Progenitor cell of endocrine pancreas (in vitro differentiated cells): Measurements from ENCODE around the gene TSKU. TPM values are rescaled to one million over a fixed set of nuclear protein-coding genes. Genes with fewer than 3 reads are reported as not detected.

Source experiments
- DNase-seq: peaks from one replicate; pipeline ENCODE4 v3.0.0; 2021; ENCODE audit warnings: low spot score; ENCODE audit not compliant: unreplicated experiment
- H3K27ac Mint-ChIP-seq: 2 replicates; pipeline ENCODE4 v1.8.0; 2021; ENCODE audit warnings: mild to moderate bottlenecking, moderate library complexity, mixed read lengths
- H3K27me3 Mint-ChIP-seq: 2 replicates; pipeline ENCODE4 v1.8.0; 2021; ENCODE audit warnings: mixed read lengths
- H3K36me3 Mint-ChIP-seq: 2 replicates; pipeline ENCODE4 v1.8.0; 2022; ENCODE audit warnings: mixed read lengths; ENCODE audit not compliant: insufficient read depth
- H3K4me1 Mint-ChIP-seq: 2 replicates; pipeline ENCODE4 v1.8.0; 2021; ENCODE audit warnings: low read depth, mixed read lengths
- H3K4me3 Mint-ChIP-seq: 2 replicates; pipeline ENCODE4 v1.8.0; 2021; ENCODE audit warnings: low read depth, mild to moderate bottlenecking, moderate library complexity, mixed read lengths
- H3K9me3 Mint-ChIP-seq: 2 replicates; pipeline ENCODE4 v1.8.0; 2021; ENCODE audit warnings: low read depth, mixed read lengths
- total RNA-seq: library from RNA; stranded (reverse); gene quantifications from 2 replicates; pipeline ENCODE4 v1.2.1, GENCODE V29; 2021
- TF ChIP-seq, protein P1 (sequence below): fragments of 200-600 bp; sonication (generic); IDR thresholded peaks from one replicate; pipeline ENCODE4 v1.5.0; 2021; ENCODE audit warnings: antibody characterized with exemption, mild to moderate bottlenecking; ENCODE audit not compliant: unreplicated experiment

TSKU gene
- total RNA-seq, 1 donor from 2014 or later, result 29.8 TPM

DNA sequence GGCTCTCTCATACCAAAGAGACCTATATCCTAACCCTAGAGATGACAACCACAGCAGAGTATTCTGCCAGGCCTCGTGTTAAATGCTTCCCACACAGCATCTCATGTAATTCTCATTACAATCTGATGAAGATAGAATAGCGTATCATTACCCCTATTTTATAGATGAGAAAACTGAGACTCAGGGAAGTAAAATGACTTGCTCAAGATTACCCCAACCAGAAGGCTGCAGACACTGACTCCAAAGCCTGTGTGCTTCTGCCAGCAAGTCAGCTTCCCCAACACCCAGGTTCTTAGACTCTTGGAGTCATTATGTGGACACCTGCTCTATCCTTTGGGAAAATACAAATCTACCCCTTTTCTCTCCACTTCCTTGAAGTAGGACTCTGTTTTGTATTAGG, 23.6 kb upstream of the TSKU start:
- TF ChIP-seq, protein P1, sequence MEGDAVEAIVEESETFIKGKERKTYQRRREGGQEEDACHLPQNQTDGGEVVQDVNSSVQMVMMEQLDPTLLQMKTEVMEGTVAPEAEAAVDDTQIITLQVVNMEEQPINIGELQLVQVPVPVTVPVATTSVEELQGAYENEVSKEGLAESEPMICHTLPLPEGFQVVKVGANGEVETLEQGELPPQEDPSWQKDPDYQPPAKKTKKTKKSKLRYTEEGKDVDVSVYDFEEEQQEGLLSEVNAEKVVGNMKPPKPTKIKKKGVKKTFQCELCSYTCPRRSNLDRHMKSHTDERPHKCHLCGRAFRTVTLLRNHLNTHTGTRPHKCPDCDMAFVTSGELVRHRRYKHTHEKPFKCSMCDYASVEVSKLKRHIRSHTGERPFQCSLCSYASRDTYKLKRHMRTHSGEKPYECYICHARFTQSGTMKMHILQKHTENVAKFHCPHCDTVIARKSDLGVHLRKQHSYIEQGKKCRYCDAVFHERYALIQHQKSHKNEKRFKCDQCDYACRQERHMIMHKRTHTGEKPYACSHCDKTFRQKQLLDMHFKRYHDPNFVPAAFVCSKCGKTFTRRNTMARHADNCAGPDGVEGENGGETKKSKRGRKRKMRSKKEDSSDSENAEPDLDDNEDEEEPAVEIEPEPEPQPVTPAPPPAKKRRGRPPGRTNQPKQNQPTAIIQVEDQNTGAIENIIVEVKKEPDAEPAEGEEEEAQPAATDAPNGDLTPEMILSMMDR, result no peak
- Mint-ChIP-seq H3K4me1 (peaks cover 4% of the 10 kb centered on the region), H3K4me3 (no peak overlapping the region)

DNA sequence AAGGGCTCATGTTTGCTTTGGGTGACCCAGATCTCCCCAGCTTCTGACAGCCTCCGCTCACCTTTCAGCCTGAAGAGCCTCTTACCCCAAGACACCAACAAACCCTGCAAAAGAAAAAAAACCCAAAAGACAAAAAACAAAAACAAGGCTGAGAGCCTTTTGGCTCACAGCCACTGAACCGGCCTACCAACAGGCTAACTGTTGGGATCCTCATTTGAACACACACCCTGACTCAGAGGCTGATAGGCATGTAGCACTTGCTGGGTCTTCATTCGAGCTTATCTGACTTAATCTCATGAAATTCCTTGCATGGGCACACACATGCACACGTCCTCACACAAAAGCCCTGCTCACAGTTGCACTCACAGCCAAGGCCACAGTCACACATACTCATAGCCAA, 22.9 kb upstream of the TSKU start:
- Mint-ChIP-seq H3K9me3 (no peaks in the 10 kb centered on the region), H3K27me3 (peaks cover 16% of the 10 kb centered on the region), H3K4me3 (no peak overlapping the region), H3K36me3 (no peaks in the 10 kb centered on the region), H3K4me1 (peaks cover 4% of the 10 kb centered on the region), H3K27ac (no peak overlapping the region)
- DNase-seq, result no peak
- TF ChIP-seq, protein P1, result no peak

More for the DNA sequence above, 23.6 kb upstream of the TSKU start:
- H3K9me3 Mint-ChIP-seq, result no peaks in the 10 kb centered on the region
- H3K36me3 Mint-ChIP-seq, result no peaks in the 10 kb centered on the region
- H3K27me3 Mint-ChIP-seq, result peaks cover 15% of the 10 kb centered on the region
- no peak for DNase-seq
- H3K27ac Mint-ChIP-seq, result no peak overlapping the region

DNA sequence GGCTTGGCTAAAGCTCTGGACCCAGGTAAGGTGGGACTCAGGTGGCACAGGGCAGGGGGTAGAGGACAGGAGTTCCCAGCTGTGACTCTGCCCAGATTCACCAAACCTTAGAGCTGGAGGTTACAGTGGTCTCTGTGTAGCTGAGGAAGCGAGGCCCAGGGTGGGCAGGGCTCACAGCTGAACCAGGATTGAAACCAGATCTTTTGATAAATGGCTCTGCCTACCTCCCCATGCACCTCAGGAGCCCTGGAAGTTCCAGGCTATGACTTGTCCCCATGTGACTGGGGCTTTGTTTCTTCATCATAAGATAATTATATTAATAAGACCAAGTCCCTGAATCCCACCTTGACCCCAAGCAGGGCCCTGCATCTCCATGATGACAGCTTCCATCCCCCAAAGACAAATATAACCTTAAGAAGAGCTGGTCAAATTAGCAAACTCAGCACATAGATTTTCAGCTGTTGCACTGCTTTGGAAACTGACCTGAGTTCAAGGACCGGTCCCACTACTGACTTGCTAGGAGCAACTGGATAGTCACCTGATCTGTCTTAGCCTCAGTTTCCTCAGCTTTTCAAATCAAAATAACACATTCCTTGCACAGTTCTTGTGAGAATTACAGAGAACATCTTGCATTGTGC, 21.3 kb upstream of the TSKU start:
- Mint-ChIP-seq H3K36me3 (no peaks in the 10 kb centered on the region), H3K27ac (no peak overlapping the region), H3K27me3 (peaks cover 24% of the 10 kb centered on the region), H3K4me3 (no peak overlapping the region), H3K4me1 (peaks cover 5% of the 10 kb centered on the region), H3K9me3 (no peaks in the 10 kb centered on the region)
- TF ChIP-seq, protein P1, result no peak
- DNase-seq, result no peak

DNA sequence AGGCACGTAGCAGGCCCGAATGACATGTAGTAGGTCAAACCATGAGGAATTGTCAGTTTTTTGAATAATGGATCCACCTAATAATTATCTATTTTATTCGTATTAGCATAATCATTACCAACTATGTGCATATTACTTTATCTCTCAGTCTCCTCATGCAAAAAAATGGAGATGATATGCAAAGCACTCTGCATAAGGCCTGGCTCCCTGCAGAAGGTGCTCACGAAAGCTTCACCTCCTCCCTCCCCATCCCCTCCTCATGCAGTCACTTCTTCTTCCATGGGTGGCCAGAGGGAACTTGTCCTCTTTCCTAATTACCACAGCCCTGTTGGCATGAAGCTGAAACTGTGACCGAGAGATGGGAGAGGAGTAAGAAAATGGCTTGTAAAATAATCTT, 20.8 kb upstream of the TSKU start:
- Mint-ChIP-seq H3K4me3 (no peak overlapping the region), H3K36me3 (no peaks in the 10 kb centered on the region), H3K27ac (no peak overlapping the region), H3K4me1 (peaks cover 5% of the 10 kb centered on the region), H3K9me3 (no peaks in the 10 kb centered on the region), H3K27me3 (peaks cover 29% of the 10 kb centered on the region)
- TF ChIP-seq, protein P1, result no peak
- DNase-seq, result no peak

DNA sequence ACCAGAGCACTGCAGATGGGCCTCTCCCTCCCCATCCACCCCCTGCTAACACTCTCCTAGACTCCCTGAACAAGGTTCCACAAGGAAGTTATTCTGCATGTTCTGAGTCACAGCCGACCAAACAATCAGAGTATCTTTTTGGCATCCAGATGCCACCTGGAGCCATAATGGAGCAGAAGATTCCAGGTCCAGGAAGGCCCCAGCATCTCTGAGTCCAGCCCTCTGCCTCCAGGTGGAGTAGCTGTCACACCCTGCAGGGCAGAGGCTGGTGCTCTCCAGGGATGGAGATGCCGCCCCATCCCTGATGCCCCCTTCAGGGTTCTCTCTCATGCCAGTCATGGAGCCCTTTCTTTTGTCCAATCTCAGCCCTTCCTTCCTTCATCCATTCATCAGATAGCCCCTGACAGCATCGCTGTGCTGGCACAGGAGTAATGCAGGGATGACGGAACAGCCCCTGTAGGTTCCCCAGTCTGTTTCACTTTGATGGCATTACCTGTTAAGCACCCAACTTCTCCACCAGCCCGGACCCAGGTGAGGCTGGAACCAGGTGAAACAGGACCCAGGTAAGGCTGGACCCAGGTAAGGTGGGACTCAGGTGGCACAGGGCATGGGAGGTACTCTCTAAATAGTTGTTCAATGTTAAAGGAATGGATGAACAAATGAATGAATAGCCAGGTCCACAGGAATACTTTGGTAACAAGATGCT, 20.1 kb upstream of the TSKU start:
- DNase-seq, result no peak
- Mint-ChIP-seq H3K36me3 (no peaks in the 10 kb centered on the region), H3K27me3 (peaks cover 25% of the 10 kb centered on the region), H3K9me3 (no peaks in the 10 kb centered on the region), H3K27ac (no peak overlapping the region), H3K4me1 (peaks cover 6% of the 10 kb centered on the region), H3K4me3 (no peak overlapping the region)
- TF ChIP-seq, protein P1, result no peak
